Left lung (tissue), 10 donors: ENCODE results near the gene CEL. TPM values are rescaled to one million over a fixed set of nuclear protein-coding genes. Genes with fewer than 3 reads are reported as not detected.

ENCODE experiments used
- ATAC-seq: fragments of 200-7000 bp; cut with Tn5 transposase; one replicate; pipeline ENCODE4 v1.9.1; 2020; ENCODE audit warnings: moderate library complexity
- DNase-seq, 4 donors: peaks; one replicate each; pipeline ENCODE4 v3.0.0-alpha.2; 2013 to 2020
- H3K27ac ChIP-seq, 2 donors: fragments of 200-600 bp; sonication (generic) in 1 of 2; one replicate each; pipeline versions ENCODE4 v1.5.0 to v1.8.0; 2020 to 2021
- H3K27me3 ChIP-seq, 2 donors: fragments of 200-600 bp; sonication (generic) in 1 of 2; one replicate each; pipeline versions ENCODE4 v1.5.0 to v1.8.0; 2020 to 2021
- H3K36me3 ChIP-seq, 2 donors: fragments of 200-600 bp; sonication (generic) in 1 of 2; one replicate each; pipeline versions ENCODE4 v1.5.0 to v1.8.0; 2020 to 2021
- H3K4me1 ChIP-seq, 2 donors: fragments of 200-600 bp; one replicate each; pipeline ENCODE4 v1.8.0; 2021
- H3K4me3 ChIP-seq, 2 donors: fragments of 200-600 bp; sonication (generic) in 1 of 2; one replicate each; pipeline versions ENCODE4 v1.5.0 to v1.8.0; 2020 to 2021; ENCODE audit warnings: mild to moderate bottlenecking in 1 of 2
- H3K9me3 ChIP-seq, 2 donors: fragments of 200-600 bp; sonication (generic) in 1 of 2; one replicate each; pipeline versions ENCODE4 v1.5.0 to v1.8.0; 2020 to 2021
- CTCF ChIP-seq, 2 donors: fragments of 200-600 bp; sonication (generic) in 1 of 2; IDR thresholded peaks; one replicate each; pipeline versions ENCODE4 v1.5.0 to v1.8.0; 2021; ENCODE audit warnings: antibody characterized with exemption in 2 of 2
- intact Hi-C, 2 donors: fragments of 100-400 bp; cut with DNase I; formaldehyde crosslinking; loops; one replicate each; pipeline versions ENCODE4 v1.11.2 to v1.14.2; 2022
- polyA plus RNA-seq, 6 donors: library from polyadenylated mRNA; unstranded; fragments of 120-200 nt; gene quantifications; one replicate each; pipeline ENCODE4 v1.2.1, GENCODE V29; 2013; ENCODE audit not compliant: insufficient read length in 6 of 6
- total RNA-seq, 2 donors: library from RNA; stranded (reverse); fragmentation: NEBNext Ultra II Directional; extraction: Animal tissue kit (Norgen Biotek cat#: 25700); gene quantifications; one replicate each; pipeline ENCODE4 v1.2.1, GENCODE V29; 2021
- donor health status: DM: no; HTN: yes; CAD: no.
- donor health status: DM: no; HTN: no; CAD: no.

Gene CEL
- total and polyA plus RNA-seq, 8 donors: 0.47 to 2.6 (median 2.0) TPM

GRCh38 chr9:133117271-133118178, 55.7 kb downstream of the CEL start:
- no peak for TF ChIP-seq CTCF (IDR thresholded peaks at IDR 0.05)
- peak in 2 of 4 donors; percentile 69 to 83 for DNase-seq
- peak overlapping the region in 1 of 2 donors; percentile 97 for H3K27ac ChIP-seq
- H3K4me3 ChIP-seq: no peak overlapping the region
- no peaks in the 10 kb centered on the region for H3K27me3 ChIP-seq
- ATAC-seq: no peak
- peaks cover 57 to 94% of the 10 kb centered on the region in 2 donors for H3K4me1 ChIP-seq
- no peaks in the 10 kb centered on the region for H3K36me3 ChIP-seq
- intact Hi-C loops: no loop called here
- no peaks in the 10 kb centered on the region for H3K9me3 ChIP-seq

GRCh38 chr9:133118179-133118520, 56.4 kb downstream of the CEL start:
- Histone ChIP-seq H3K36me3 (no peaks in the 10 kb centered on the region), H3K9me3 (no peaks in the 10 kb centered on the region), H3K27me3 (no peaks in the 10 kb centered on the region), H3K4me3 (peak overlapping the region in 1 of 2 donors; percentile 87), H3K4me1 (peaks cover 56 to 94% of the 10 kb centered on the region in 2 donors), H3K27ac (peak overlapping the region; percentile 59 to 97)
- peak in 1 of 4 donors; percentile 11 for DNase-seq
- intact Hi-C loops: no loop called here
- TF ChIP-seq CTCF (IDR thresholded peaks at IDR 0.05): no peak
- ATAC-seq: no peak

- ATAC-seq: no peak
Measured at GRCh38 chr9:133118568-133118967, 56.8 kb downstream of the CEL start.

GRCh38 chr9:133119103-133119845, 57.5 kb downstream of the CEL start:
- Histone ChIP-seq H3K36me3 (no peaks in the 10 kb centered on the region), H3K4me1 (peaks cover 44 to 90% of the 10 kb centered on the region in 2 donors), H3K27me3 (no peaks in the 10 kb centered on the region), H3K9me3 (no peaks in the 10 kb centered on the region), H3K27ac (peak overlapping the region; percentile 91 to 97), H3K4me3 (peak overlapping the region; percentile 1 to 87)
- peak in 1 of 4 donors; percentile 74 for DNase-seq
- ATAC-seq: no peak
- no peak for TF ChIP-seq CTCF (IDR thresholded peaks at IDR 0.05)
- intact Hi-C loops: no loop called here

More at GRCh38 chr9:133118568-133118967, 56.8 kb downstream of the CEL start:
- DNase-seq: peak in 1 of 4 donors; percentile 47
- Histone ChIP-seq H3K4me1 (peaks cover 51 to 94% of the 10 kb centered on the region in 2 donors), H3K27me3 (no peaks in the 10 kb centered on the region), H3K9me3 (no peaks in the 10 kb centered on the region), H3K36me3 (no peaks in the 10 kb centered on the region), H3K4me3 (peak overlapping the region in 1 of 2 donors; percentile 87), H3K27ac (peak overlapping the region; percentile 59 to 97)
- TF ChIP-seq CTCF (IDR thresholded peaks at IDR 0.05): no peak
- intact Hi-C loops: no loop called here
